HEK293 (cell line): Measurements from ENCODE around the gene SCAMP2.

Source experiments
- AEBP2 ChIP-seq: fragments of 450-650 bp; formaldehyde crosslinking; IDR thresholded peaks from 2 replicates; pipeline ENCODE4 v1.5.1; 2016; ENCODE audit warnings: missing biosample characterization, missing genetic modification characterization, borderline replicate concordance
- GLIS2 ChIP-seq: fragments of 450-650 bp; formaldehyde crosslinking; IDR thresholded peaks from 2 replicates; pipeline ENCODE4 v1.5.1; 2016; ENCODE audit warnings: missing biosample characterization, missing genetic modification characterization
- HOXC10 ChIP-seq: sonication (generic); formaldehyde crosslinking; IDR thresholded peaks from 2 replicates; pipeline ENCODE4 v1.8.1; 2023; ENCODE audit warnings: mild to moderate bottlenecking, missing genetic modification reagents
- KLF9 ChIP-seq: fragments of 450-650 bp; formaldehyde crosslinking; IDR thresholded peaks from 2 replicates; pipeline ENCODE4 v1.5.1; 2016; ENCODE audit warnings: missing biosample characterization, missing genetic modification characterization, low read depth
- PRDM10 ChIP-seq: fragments of 450-650 bp; formaldehyde crosslinking; IDR thresholded peaks from 2 replicates; pipeline ENCODE4 v1.5.1; 2016; ENCODE audit warnings: missing biosample characterization, missing genetic modification characterization
- SALL2 ChIP-seq: fragments of 450-650 bp; formaldehyde crosslinking; IDR thresholded peaks from 2 replicates; pipeline ENCODE4 v1.5.0; 2017; ENCODE audit warnings: missing biosample characterization, mild to moderate bottlenecking, missing genetic modification characterization, borderline replicate concordance
- SCRT1 ChIP-seq: fragments of 450-650 bp; formaldehyde crosslinking; IDR thresholded peaks from 2 replicates; pipeline ENCODE4 v1.5.1; 2016; ENCODE audit warnings: missing biosample characterization, missing genetic modification characterization, borderline replicate concordance
- SP2 ChIP-seq: fragments of 450-650 bp; formaldehyde crosslinking; IDR thresholded peaks from 2 replicates; pipeline ENCODE4 v1.5.1; 2016; ENCODE audit warnings: missing biosample characterization, missing genetic modification characterization
- TCF7L2 ChIP-seq: IDR thresholded peaks from 2 replicates; pipeline ENCODE4 v1.6.1; 2011; ENCODE audit warnings: low read depth, mild to moderate bottlenecking, inconsistent platforms, low read length, moderate library complexity, borderline replicate concordance
- YY2 ChIP-seq: fragments of 450-650 bp; formaldehyde crosslinking; IDR thresholded peaks from 2 replicates; pipeline ENCODE4 v1.5.1; 2016; ENCODE audit warnings: missing biosample characterization, missing genetic modification characterization
- ZBTB1 ChIP-seq: fragments of 450-650 bp; formaldehyde crosslinking; IDR thresholded peaks from 2 replicates; pipeline ENCODE4 v1.5.1; 2016; ENCODE audit warnings: missing biosample characterization, missing genetic modification characterization
- ZBTB20 ChIP-seq: fragments of 450-650 bp; formaldehyde crosslinking; IDR thresholded peaks from 2 replicates; pipeline ENCODE4 v1.5.1; 2016; ENCODE audit warnings: missing biosample characterization, missing genetic modification characterization
- ZNF133 ChIP-seq: fragments of 450-650 bp; formaldehyde crosslinking; IDR thresholded peaks from 2 replicates; pipeline ENCODE4 v1.5.1; 2016; ENCODE audit warnings: missing biosample characterization, missing genetic modification characterization
- ZNF157 ChIP-seq: fragments of 450-650 bp; formaldehyde crosslinking; IDR thresholded peaks from 2 replicates; pipeline ENCODE4 v1.5.1; 2016; ENCODE audit warnings: missing biosample characterization, missing genetic modification characterization
- ZNF214 ChIP-seq: fragments of 450-650 bp; formaldehyde crosslinking; IDR thresholded peaks from 2 replicates; pipeline ENCODE4 v1.5.1; 2017; ENCODE audit warnings: missing biosample characterization, mild to moderate bottlenecking, missing genetic modification characterization, borderline replicate concordance
- ZNF221 ChIP-seq: fragments of 450-650 bp; formaldehyde crosslinking; IDR thresholded peaks from 2 replicates; pipeline ENCODE4 v1.5.1; 2017; ENCODE audit warnings: missing biosample characterization, missing genetic modification characterization, borderline replicate concordance
- ZNF239 ChIP-seq: fragments of 450-650 bp; formaldehyde crosslinking; IDR thresholded peaks from 2 replicates; pipeline ENCODE4 v1.5.1; 2016; ENCODE audit warnings: missing biosample characterization, missing genetic modification characterization
- ZNF248 ChIP-seq: fragments of 450-650 bp; formaldehyde crosslinking; IDR thresholded peaks from 2 replicates; pipeline ENCODE4 v1.5.1; 2017; ENCODE audit warnings: missing biosample characterization, missing genetic modification characterization
- ZNF274 ChIP-seq, 2 experiments: fragments of 200-500 bp in 1 of 2; fragments of 450-650 bp in 1 of 2; sonication (Bioruptor generic) in 1 of 2; formaldehyde crosslinking in 1 of 2; IDR thresholded peaks; 2 replicates each; pipeline versions ENCODE4 v1.5.1 to v1.6.1; 2014 to 2016; ENCODE audit warnings: borderline replicate concordance in 1 of 2, inconsistent platforms in 1 of 2, low read length in 1 of 2, missing biosample characterization in 1 of 2, missing genetic modification characterization in 1 of 2
- ZNF350 ChIP-seq: fragments of 450-650 bp; formaldehyde crosslinking; IDR thresholded peaks from 2 replicates; pipeline ENCODE4 v1.5.0; 2017; ENCODE audit warnings: missing biosample characterization, mild to moderate bottlenecking, missing genetic modification characterization
- ZNF366 ChIP-seq: fragments of 450-650 bp; formaldehyde crosslinking; conservative IDR thresholded peaks from 2 replicates; pipeline ENCODE4 v1.5.1; 2016; ENCODE audit warnings: missing biosample characterization, missing genetic modification characterization
- ZNF37A ChIP-seq: fragments of 450-650 bp; IDR thresholded peaks from 2 replicates; pipeline ENCODE4 v1.5.1; 2018; ENCODE audit warnings: missing biosample characterization, missing genetic modification characterization
- ZNF394 ChIP-seq: fragments of 450-650 bp; formaldehyde crosslinking; IDR thresholded peaks from 2 replicates; pipeline ENCODE4 v1.5.1; 2016; ENCODE audit warnings: missing biosample characterization, missing genetic modification characterization, mild to moderate bottlenecking, moderate library complexity, borderline replicate concordance
- ZNF423 ChIP-seq: fragments of 450-650 bp; formaldehyde crosslinking; IDR thresholded peaks from 2 replicates; pipeline ENCODE4 v1.5.1; 2016; ENCODE audit warnings: missing biosample characterization, missing genetic modification characterization
- ZNF433 ChIP-seq: fragments of 450-650 bp; formaldehyde crosslinking; IDR thresholded peaks from 2 replicates; pipeline ENCODE4 v1.5.1; 2016; ENCODE audit warnings: missing biosample characterization, missing genetic modification characterization, low read depth
- ZNF473 ChIP-seq: fragments of 450-650 bp; formaldehyde crosslinking; IDR thresholded peaks from 2 replicates; pipeline ENCODE4 v1.5.1; 2017; ENCODE audit warnings: missing biosample characterization, missing genetic modification characterization
- ZNF48 ChIP-seq: fragments of 450-650 bp; formaldehyde crosslinking; IDR thresholded peaks from 2 replicates; pipeline ENCODE4 v1.5.1; 2016; ENCODE audit warnings: missing biosample characterization, missing genetic modification characterization
- ZNF561 ChIP-seq: fragments of 450-650 bp; IDR thresholded peaks from 2 replicates; pipeline ENCODE4 v1.5.1; 2018; ENCODE audit warnings: missing biosample characterization, missing genetic modification characterization, borderline replicate concordance
- ZNF621 ChIP-seq: fragments of 450-650 bp; formaldehyde crosslinking; IDR thresholded peaks from 2 replicates; pipeline ENCODE4 v1.5.1; 2017; ENCODE audit warnings: missing biosample characterization, missing genetic modification characterization
- ZNF639 ChIP-seq: fragments of 450-650 bp; formaldehyde crosslinking; IDR thresholded peaks from 2 replicates; pipeline ENCODE4 v1.5.1; 2016; ENCODE audit warnings: missing biosample characterization, missing genetic modification characterization
- ZNF670 ChIP-seq: fragments of 450-650 bp; formaldehyde crosslinking; IDR thresholded peaks from 2 replicates; pipeline ENCODE4 v1.5.1; 2016; ENCODE audit warnings: missing biosample characterization, missing genetic modification characterization, low read depth
- ZNF707 ChIP-seq: fragments of 450-650 bp; formaldehyde crosslinking; IDR thresholded peaks from 2 replicates; pipeline ENCODE4 v1.5.1; 2016; ENCODE audit warnings: missing biosample characterization, missing genetic modification characterization
- ZXDB ChIP-seq: fragments of 450-650 bp; formaldehyde crosslinking; IDR thresholded peaks from 2 replicates; pipeline ENCODE4 v1.5.1; 2016; ENCODE audit warnings: missing biosample characterization, missing genetic modification characterization

SCAMP2 gene

GRCh38 chr15:74906450-74907162 lies 33.4 kb upstream of the SCAMP2 start, which contains the start of gene FAM219B (continued):
- TF ChIP-seq ZNF37A (tag by site-specific recombination) (peak; percentile 58; the same call in 1 of the 2 replicates), PRDM10 (tag by site-specific recombination) (peak; percentile 57; the same call in 1 of the 2 replicates), YY2 (tag by site-specific recombination) (peak; percentile 60), ZNF214 (tag by site-specific recombination) (no peak), ZNF350 (no peak), ZBTB20 (tag by site-specific recombination) (peak; percentile 79; the same call in 1 of the 2 replicates), ZNF561 (peak; percentile 73; the same call in 1 of the 2 replicates), ZNF366 (tag by site-specific recombination) (no peak), ZNF157 (tag by site-specific recombination) (no peak), ZNF48 (tag by site-specific recombination) (no peak), ZNF423 (peak; percentile 30; the same call in 1 of the 2 replicates), ZNF707 (tag by site-specific recombination) (no peak), ZNF433 (tag by site-specific recombination) (no peak), ZNF639 (tag by site-specific recombination) (no peak), ZNF221 (tag by site-specific recombination) (no peak), SP2 (tag by site-specific recombination) (peak; percentile 68), GLIS2 (tag by site-specific recombination) (peak; percentile 92), ZNF670 (no peak), ZNF394 (tag by site-specific recombination) (peak; percentile 8; the same call in 1 of the 2 replicates), ZNF274 (IDR thresholded peaks at IDR 0.05; ENCODE audit: low read length) (no peak), ZNF274 (tag by site-specific recombination; IDR thresholded peaks at IDR 0.05; ENCODE audit: borderline replicate concordance) (no peak), ZNF473 (no peak), AEBP2 (tag by site-specific recombination) (no peak), SCRT1 (tag by site-specific recombination) (no peak), HOXC10 (CRISPR knock-in tag) (no peak), SALL2 (tag by site-specific recombination) (no peak), ZNF248 (tag by site-specific recombination) (no peak), ZNF621 (tag by site-specific recombination) (no peak), ZXDB (tag by site-specific recombination) (0 out of 2 replicates have a peak, but pooled peaks have one; percentile 39), ZNF133 (tag by site-specific recombination) (no peak), KLF9 (tag by site-specific recombination) (peak; percentile 35; the same call in 1 of the 2 replicates), TCF7L2 (no peak), ZBTB1 (tag by site-specific recombination) (no peak), ZNF239 (tag by site-specific recombination) (no peak)
